GM19035 (cell line): ENCODE results near the gene TIRAP.

Experiments used
- ATAC-seq: cut with Tn5 transposase; IDR thresholded peaks from one replicate; pipeline ENCODE4 v1.9.1; 2021; ENCODE audit not compliant: unreplicated experiment

TIRAP gene

GRCh38 chr11:126340960-126341606 lies 58.2 kb downstream of the TIRAP start:
- no peak for ATAC-seq

- ATAC-seq: no peak
Observed at GRCh38 chr11:126341760-126342161, 58.9 kb downstream of the TIRAP start.

GRCh38 chr11:126343051-126343450 lies 60.2 kb downstream of the TIRAP start:
- no peak for ATAC-seq
